Osteoblast (primary cell): ENCODE measurements around the gene RNU2-63P. TPM values are rescaled to one million over a fixed set of nuclear protein-coding genes. Genes with fewer than 3 reads are reported as not detected.
"Not testable (repeated sequence)": the region's sequence is repeated elsewhere in the genome, so short reads cannot be mapped to it uniquely, and the experiment has no call there.

Experiments
- DNase-seq: peaks from one replicate; pipeline ENCODE4 v3.0.0; 2011; ENCODE audit warnings: low spot score, mixed read lengths; ENCODE audit not compliant: insufficient read length; ENCODE audit errors: missing footprints
- H2AFZ ChIP-seq: 2 replicates; pipeline ENCODE4 v1.6.0; 2011; ENCODE audit warnings: mild to moderate bottlenecking, low read length
- H3K27ac ChIP-seq: 2 replicates; pipeline ENCODE4 v1.5.1; 2011; ENCODE audit warnings: mild to moderate bottlenecking, low read depth, low read length, moderate library complexity
- H3K27me3 ChIP-seq: 2 replicates; pipeline ENCODE4 v1.6.0; 2012; ENCODE audit warnings: mild to moderate bottlenecking, control low read depth, inconsistent platforms, low read length, moderate library complexity; ENCODE audit not compliant: insufficient read depth
- H3K36me3 ChIP-seq: 2 replicates; pipeline ENCODE4 v1.5.1; 2011; ENCODE audit warnings: mild to moderate bottlenecking, low read length, control low read depth, moderate library complexity; ENCODE audit not compliant: insufficient read depth
- H3K4me1 ChIP-seq: 2 replicates; pipeline ENCODE4 v1.5.1; 2011; ENCODE audit warnings: mild to moderate bottlenecking, low read length, control low read depth, moderate library complexity; ENCODE audit not compliant: insufficient read depth
- H3K4me2 ChIP-seq: 2 replicates; pipeline ENCODE4 v1.6.0; 2011; ENCODE audit warnings: mild to moderate bottlenecking, low read length; ENCODE audit not compliant: insufficient read depth
- H3K4me3 ChIP-seq: fragments of 200-600 bp; sonication (generic); 3 replicates; pipeline ENCODE4 v1.5.1; 2012; ENCODE audit warnings: mild to moderate bottlenecking, low read length, inconsistent platforms; ENCODE audit not compliant: insufficient read depth
- H3K79me2 ChIP-seq: 2 replicates; pipeline ENCODE4 v1.6.0; 2012; ENCODE audit warnings: mild to moderate bottlenecking, low read length, control low read depth, inconsistent platforms; ENCODE audit not compliant: insufficient read depth
- H3K9me3 ChIP-seq: 2 replicates; pipeline ENCODE4 v1.5.1; 2011; ENCODE audit warnings: low read depth, low read length, control low read depth
- H4K20me1 ChIP-seq: 2 replicates; pipeline ENCODE4 v1.6.0; 2012; ENCODE audit warnings: mild to moderate bottlenecking, low read length, control low read depth; ENCODE audit not compliant: insufficient read depth
- total RNA-seq: library from RNA; depleted of rRNA; stranded (reverse); fragments of >200 nt; gene quantifications from 2 replicates; pipeline ENCODE4 v1.2.3, GENCODE V29; 2012
- TF ChIP-seq, protein P1 (sequence below): IDR thresholded peaks from 2 replicates; pipeline ENCODE4 v1.5.1; 2011; ENCODE audit warnings: mild to moderate bottlenecking, low read depth, low read length, moderate library complexity; ENCODE audit errors: extremely low read depth

Gene RNU2-63P
- total RNA-seq, 1 donor = not detected

DNA sequence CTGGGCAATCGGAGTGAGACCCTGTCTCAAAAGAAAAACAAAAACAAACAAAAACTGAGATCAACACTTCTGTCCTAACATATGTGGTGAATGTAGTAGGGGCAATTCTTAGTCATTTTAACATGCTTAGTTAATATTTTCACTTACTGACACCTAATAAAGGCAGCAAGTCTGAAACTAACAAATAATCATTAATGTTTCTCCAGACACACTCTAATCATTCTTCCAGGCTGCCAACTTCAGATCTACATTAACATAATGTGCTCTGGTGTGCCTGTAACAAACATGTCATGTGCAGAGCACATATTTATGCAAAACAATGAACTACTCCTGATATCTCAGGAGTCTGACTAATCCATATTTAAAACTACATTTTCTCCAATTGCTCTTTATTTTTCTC is 33.3 kb upstream of the RNU2-63P start:
- H3K36me3 ChIP-seq = peaks cover 8% of the 10 kb centered on the region
- H3K79me2 ChIP-seq = peaks cover 76% of the 10 kb centered on the region
- no peak overlapping the region for H3K4me2 ChIP-seq
- no peaks in the 10 kb centered on the region for H3K27me3 ChIP-seq
- TF ChIP-seq, protein P1, sequence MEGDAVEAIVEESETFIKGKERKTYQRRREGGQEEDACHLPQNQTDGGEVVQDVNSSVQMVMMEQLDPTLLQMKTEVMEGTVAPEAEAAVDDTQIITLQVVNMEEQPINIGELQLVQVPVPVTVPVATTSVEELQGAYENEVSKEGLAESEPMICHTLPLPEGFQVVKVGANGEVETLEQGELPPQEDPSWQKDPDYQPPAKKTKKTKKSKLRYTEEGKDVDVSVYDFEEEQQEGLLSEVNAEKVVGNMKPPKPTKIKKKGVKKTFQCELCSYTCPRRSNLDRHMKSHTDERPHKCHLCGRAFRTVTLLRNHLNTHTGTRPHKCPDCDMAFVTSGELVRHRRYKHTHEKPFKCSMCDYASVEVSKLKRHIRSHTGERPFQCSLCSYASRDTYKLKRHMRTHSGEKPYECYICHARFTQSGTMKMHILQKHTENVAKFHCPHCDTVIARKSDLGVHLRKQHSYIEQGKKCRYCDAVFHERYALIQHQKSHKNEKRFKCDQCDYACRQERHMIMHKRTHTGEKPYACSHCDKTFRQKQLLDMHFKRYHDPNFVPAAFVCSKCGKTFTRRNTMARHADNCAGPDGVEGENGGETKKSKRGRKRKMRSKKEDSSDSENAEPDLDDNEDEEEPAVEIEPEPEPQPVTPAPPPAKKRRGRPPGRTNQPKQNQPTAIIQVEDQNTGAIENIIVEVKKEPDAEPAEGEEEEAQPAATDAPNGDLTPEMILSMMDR = no peak
- no peak overlapping the region for H2AFZ ChIP-seq
- H3K9me3 ChIP-seq = no peaks in the 10 kb centered on the region
- H4K20me1 ChIP-seq = peaks cover 10% of the 10 kb centered on the region
- H3K27ac ChIP-seq = no peak overlapping the region
- DNase-seq = no peak
- peaks cover 15% of the 10 kb centered on the region for H3K4me1 ChIP-seq
- H3K4me3 ChIP-seq = no peak overlapping the region

DNA sequence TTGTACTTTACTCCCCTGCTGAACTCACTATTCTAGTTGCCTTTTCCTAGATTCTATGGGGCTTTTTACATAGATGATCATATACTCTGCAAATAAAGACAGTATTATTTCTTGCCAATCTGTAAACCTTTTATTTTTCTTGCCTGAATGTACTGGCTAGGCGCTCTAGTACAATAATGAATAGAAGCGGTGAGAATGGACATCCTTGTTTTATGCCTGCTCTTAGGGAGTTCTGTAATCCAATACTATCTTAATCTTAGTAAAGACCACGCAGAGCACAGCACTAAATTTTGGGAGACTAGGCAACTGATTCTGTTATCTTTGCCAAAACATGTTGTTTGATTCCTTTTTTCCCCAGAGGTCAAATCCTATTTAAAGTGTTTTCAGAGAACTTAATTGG is 32.2 kb upstream of the RNU2-63P start:
- Histone ChIP-seq H3K9me3 (no peaks in the 10 kb centered on the region), H3K4me2 (no peak overlapping the region), H3K79me2 (peaks cover 73% of the 10 kb centered on the region), H3K36me3 (peaks cover 13% of the 10 kb centered on the region), H3K4me1 (peaks cover 4% of the 10 kb centered on the region), H3K27ac (no peak overlapping the region), H3K27me3 (no peaks in the 10 kb centered on the region), H3K4me3 (no peak overlapping the region), H2AFZ (no peak overlapping the region), H4K20me1 (peaks cover 7% of the 10 kb centered on the region)
- TF ChIP-seq, protein P1 = no peak
- DNase-seq = no peak

DNA sequence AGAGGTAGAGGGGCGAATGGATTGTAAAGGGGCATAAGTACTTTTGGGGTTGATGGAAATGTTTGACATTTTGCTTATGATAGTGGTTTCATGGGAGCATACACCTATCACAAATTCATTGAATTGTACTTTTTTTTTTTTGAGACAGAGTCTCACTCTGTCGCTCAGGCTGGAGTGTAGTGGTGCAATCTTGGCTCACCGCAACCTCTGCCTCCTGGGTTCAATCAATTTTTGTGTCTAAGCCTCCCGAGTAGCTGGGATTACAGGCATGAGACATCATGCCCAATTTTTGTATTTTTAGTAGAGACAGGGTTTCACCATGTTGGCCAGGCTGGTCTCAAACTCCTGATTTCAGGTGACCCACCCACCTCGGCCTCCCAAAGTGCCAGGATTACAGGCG is 29.2 kb upstream of the RNU2-63P start:
- H3K79me2 ChIP-seq = peaks cover 65% of the 10 kb centered on the region
- not testable (repeated sequence) for H3K27ac ChIP-seq, H2AFZ ChIP-seq, H4K20me1 ChIP-seq, H3K4me1 ChIP-seq, H3K9me3 ChIP-seq, H3K27me3 ChIP-seq, DNase-seq, H3K4me2 ChIP-seq, H3K4me3 ChIP-seq
- H3K36me3 ChIP-seq = peaks cover 15% of the 10 kb centered on the region

DNA sequence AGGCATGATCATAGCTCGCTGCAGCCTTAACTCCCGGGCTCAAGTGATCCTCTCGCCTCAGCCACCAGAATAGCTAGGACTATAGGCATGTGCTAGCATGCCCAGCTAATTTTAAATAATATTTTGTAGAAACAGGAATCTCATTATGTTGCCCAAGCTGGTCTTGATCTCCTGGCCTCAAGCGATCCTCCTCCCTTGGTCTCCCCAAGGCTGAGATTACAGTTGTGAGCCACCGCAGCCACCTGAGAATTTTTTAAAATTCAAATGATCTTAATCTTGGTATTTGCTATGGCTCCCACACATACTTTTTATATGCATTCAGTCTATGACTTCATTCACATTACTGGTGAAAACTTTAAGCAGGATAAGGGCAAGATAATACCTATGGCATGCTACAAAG is 26.1 kb upstream of the RNU2-63P start:
- Histone ChIP-seq H3K4me3 (no peak overlapping the region), H4K20me1 (peaks cover 12% of the 10 kb centered on the region)
- TF ChIP-seq, protein P1 = no peak

More for the DNA sequence above, 26.1 kb upstream of the RNU2-63P start:
- Histone ChIP-seq H3K27ac (no peak overlapping the region), H3K27me3 (no peaks in the 10 kb centered on the region), H3K36me3 (peaks cover 6% of the 10 kb centered on the region), H2AFZ (no peak overlapping the region), H3K4me2 (no peak overlapping the region), H3K9me3 (no peaks in the 10 kb centered on the region), H3K79me2 (peaks cover 51% of the 10 kb centered on the region), H3K4me1 (peaks cover 14% of the 10 kb centered on the region)
- no peak for DNase-seq
